Measurements from ENCODE around the gene PITPNM2. TPM values are rescaled to one million over a fixed set of nuclear protein-coding genes. Genes with fewer than 3 reads are reported as not detected.

PITPNM2 gene
- total and polyA plus RNA-seq, 9 of the 15 experiments (the other 6 are each of a cell fraction or from before 2014, with no cell fraction given) = 0.03 to 10.8 (median 2.9) TPM

- no peak for TF ChIP-seq ZNF23 (CRISPR knock-in tag; IDR thresholded peaks at IDR 0.05)
- no peak for TF ChIP-seq CSDE1 (IDR thresholded peaks at IDR 0.05)
- 0 out of 2 replicates have a peak, but pooled peaks have one; percentile 26 for TF ChIP-seq ZBTB12 (CRISPR knock-in tag; IDR thresholded peaks at IDR 0.05)
- TF ChIP-seq ZBTB34 (CRISPR knock-in tag; IDR thresholded peaks at IDR 0.05) = no peak
- no peak for TF ChIP-seq ZNF146 (CRISPR knock-in tag; IDR thresholded peaks at IDR 0.05; ENCODE audit: unreplicated experiment)
- peak; percentile 47 for TF ChIP-seq HDAC3 (IDR thresholded peaks at IDR 0.05; ENCODE audit: borderline replicate concordance, partially characterized antibody)
- TF ChIP-seq ZNF644 (tag; IDR thresholded peaks at IDR 0.05; ENCODE audit: low read depth) = peak; percentile 64; the same call in 1 of the 2 replicates
- no peak for TF ChIP-seq SIRT6 (IDR thresholded peaks at IDR 0.05; ENCODE audit: low read depth, low read length)
- no peak for TF ChIP-seq MBD1 (CRISPR knock-in tag; IDR thresholded peaks at IDR 0.05)
- TF ChIP-seq ZNF253 (CRISPR knock-in tag; conservative IDR thresholded peaks at IDR 0.05) = no peak
- no peak for TF ChIP-seq ZNF184 (CRISPR knock-in tag; IDR thresholded peaks at IDR 0.05)
- no peak for TF ChIP-seq KHSRP (IDR thresholded peaks at IDR 0.05)
- TF ChIP-seq ZNF57 (CRISPR knock-in tag; IDR thresholded peaks at IDR 0.05) = no peak
- TF ChIP-seq ZFP30 (CRISPR knock-in tag; IDR thresholded peaks at IDR 0.05; ENCODE audit: borderline replicate concordance) = no peak
- no peak for TF ChIP-seq KDM4B (IDR thresholded peaks at IDR 0.05; ENCODE audit: borderline replicate concordance in 2 of 2, low read depth in 1 of 2)
- TF ChIP-seq AFF1 (IDR thresholded peaks at IDR 0.05; ENCODE audit: low read depth in 1 of 2, partially characterized antibody in 2 of 2) = peak in 1 of 2 experiments; percentile 31
- no peak for TF ChIP-seq PML (IDR thresholded peaks at IDR 0.05; ENCODE audit: low read length)
- no peak for TF ChIP-seq TAL1 (IDR thresholded peaks at IDR 0.05)
- TF ChIP-seq NFE2L1 (tag; IDR thresholded peaks at IDR 0.05; ENCODE audit: borderline replicate concordance, low read depth) = peak; percentile 99
- TF ChIP-seq HEY1 (CRISPR knock-in tag; IDR thresholded peaks at IDR 0.05; ENCODE audit: borderline replicate concordance) = no peak
Measured at GRCh38 chr12:123126294-123127181, 24.4 kb downstream of the PITPNM2 start (continued).

All from K562 (cell line).